OCI-LY1 (cell line): ENCODE data around the gene GPI.

Experiments
- EZH2 ChIP-seq: fragments of 200-600 bp; sonication (generic), shearing (Covaris generic); IDR thresholded peaks from 2 replicates; pipeline ENCODE4 v1.8.0; 2017; ENCODE audit warnings: borderline replicate concordance, mixed run types, mild to moderate bottlenecking, antibody characterized with exemption, low read length, moderate library complexity, mixed read lengths
- TF ChIP-seq, protein P1 (sequence below): fragments of 200-600 bp; sonication (generic), shearing (Covaris generic); IDR thresholded peaks from 2 replicates; pipeline ENCODE4 v1.5.1; 2017; ENCODE audit warnings: mild to moderate bottlenecking, antibody characterized with exemption, low read length, moderate library complexity, mixed read lengths

GRCh38 chr19:34408411-34408810 lies 43.4 kb downstream of the GPI start:
- TF ChIP-seq, protein P1, sequence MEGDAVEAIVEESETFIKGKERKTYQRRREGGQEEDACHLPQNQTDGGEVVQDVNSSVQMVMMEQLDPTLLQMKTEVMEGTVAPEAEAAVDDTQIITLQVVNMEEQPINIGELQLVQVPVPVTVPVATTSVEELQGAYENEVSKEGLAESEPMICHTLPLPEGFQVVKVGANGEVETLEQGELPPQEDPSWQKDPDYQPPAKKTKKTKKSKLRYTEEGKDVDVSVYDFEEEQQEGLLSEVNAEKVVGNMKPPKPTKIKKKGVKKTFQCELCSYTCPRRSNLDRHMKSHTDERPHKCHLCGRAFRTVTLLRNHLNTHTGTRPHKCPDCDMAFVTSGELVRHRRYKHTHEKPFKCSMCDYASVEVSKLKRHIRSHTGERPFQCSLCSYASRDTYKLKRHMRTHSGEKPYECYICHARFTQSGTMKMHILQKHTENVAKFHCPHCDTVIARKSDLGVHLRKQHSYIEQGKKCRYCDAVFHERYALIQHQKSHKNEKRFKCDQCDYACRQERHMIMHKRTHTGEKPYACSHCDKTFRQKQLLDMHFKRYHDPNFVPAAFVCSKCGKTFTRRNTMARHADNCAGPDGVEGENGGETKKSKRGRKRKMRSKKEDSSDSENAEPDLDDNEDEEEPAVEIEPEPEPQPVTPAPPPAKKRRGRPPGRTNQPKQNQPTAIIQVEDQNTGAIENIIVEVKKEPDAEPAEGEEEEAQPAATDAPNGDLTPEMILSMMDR: no peak
- no peak for TF ChIP-seq EZH2
